22Rv1 (cell line): Measurements from ENCODE around the gene MAGI1.
"Not testable (repeated sequence)": the region's sequence is repeated elsewhere in the genome, so short reads cannot be mapped to it uniquely, and the experiment has no call there.

ENCODE experiments used
- H3K27ac ChIP-seq: fragments of 450-650 bp; 2 replicates; pipeline ENCODE4 v1.5.1; 2017
- CTCF ChIP-seq: fragments of 450-650 bp; IDR thresholded peaks from 2 replicates; pipeline ENCODE4 v1.5.1; 2017; ENCODE audit warnings: mild to moderate bottlenecking
- ZFX ChIP-seq: fragments of 450-650 bp; IDR thresholded peaks from 2 replicates; pipeline ENCODE4 v1.6.1; 2017; ENCODE audit warnings: antibody characterized with exemption, borderline replicate concordance

The MAGI1 gene

GRCh38 chr3:65548848-65549625, 489.7 kb downstream of the MAGI1 start:
- TF ChIP-seq ZFX (no peak), CTCF (no peak)
- no peak overlapping the region for H3K27ac ChIP-seq

- no peak overlapping the region for H3K27ac ChIP-seq
- no peak for TF ChIP-seq ZFX
- no peak for TF ChIP-seq CTCF
Measured at GRCh38 chr3:65545429-65545828, 493.3 kb downstream of the MAGI1 start.

GRCh38 chr3:65543391-65543790, 495.3 kb downstream of the MAGI1 start:
- H3K27ac ChIP-seq: not testable (repeated sequence)

- no peak overlapping the region for H3K27ac ChIP-seq
- TF ChIP-seq ZFX (no peak), CTCF (no peak)
Measured at GRCh38 chr3:65540666-65541065, 498.1 kb downstream of the MAGI1 start.

- H3K27ac ChIP-seq: no peak overlapping the region
- TF ChIP-seq CTCF (no peak), ZFX (no peak)
Measured at GRCh38 chr3:65539616-65540015, 499.1 kb downstream of the MAGI1 start.

- H3K27ac ChIP-seq: no peak overlapping the region
- TF ChIP-seq ZFX (no peak), CTCF (no peak)
Measured at GRCh38 chr3:65538101-65538500, 500.6 kb downstream of the MAGI1 start.

- no peak overlapping the region for H3K27ac ChIP-seq
- no peak for TF ChIP-seq ZFX
- TF ChIP-seq CTCF: no peak
Measured at GRCh38 chr3:65537109-65537508, 501.6 kb downstream of the MAGI1 start.

- H3K27ac ChIP-seq: no peak overlapping the region
- no peak for TF ChIP-seq CTCF
- TF ChIP-seq ZFX: no peak
Measured at GRCh38 chr3:65535260-65535659, 503.5 kb downstream of the MAGI1 start.
